K562 (cell line): ENCODE measurements around the gene GRWD1. TPM values are rescaled to one million over a fixed set of nuclear protein-coding genes. Genes with fewer than 3 reads are reported as not detected.

Experiments used
- COPS2 ChIP-seq: fragments of 450-650 bp; conservative IDR thresholded peaks from 2 replicates; pipeline ENCODE4 v1.6.1; 2016; ENCODE audit warnings: mild to moderate bottlenecking, moderate library complexity
- EP400 ChIP-seq: fragments of 450-650 bp; IDR thresholded peaks from 2 replicates; pipeline ENCODE4 v1.6.1; 2017; ENCODE audit warnings: antibody characterized with exemption, mild to moderate bottlenecking, moderate library complexity
- GTF2F1 ChIP-seq: IDR thresholded peaks from 2 replicates; pipeline ENCODE4 v1.6.1; 2011; ENCODE audit warnings: low read depth, low read length, improper control_type of control experiment
- HDAC2 ChIP-seq: fragments of 450-650 bp; IDR thresholded peaks from 2 replicates; pipeline ENCODE4 v1.6.1; 2016; ENCODE audit warnings: mild to moderate bottlenecking
- KAT7 ChIP-seq: sonication (generic); formaldehyde crosslinking; IDR thresholded peaks from 2 replicates; pipeline ENCODE4 v1.8.0; 2022; ENCODE audit warnings: missing genetic modification reagents, mild to moderate bottlenecking, borderline replicate concordance
- KHSRP ChIP-seq: fragments of 450-650 bp; IDR thresholded peaks from 2 replicates; pipeline ENCODE4 v1.6.1; 2017
- LEF1 ChIP-seq: fragments of 450-650 bp; IDR thresholded peaks from 2 replicates; pipeline ENCODE4 v1.6.1; 2016; ENCODE audit warnings: mild to moderate bottlenecking
- MAFG ChIP-seq: fragments of 450-650 bp; conservative IDR thresholded peaks from 2 replicates; pipeline ENCODE4 v1.6.1; 2016; ENCODE audit warnings: missing genetic modification characterization, missing compliant biosample characterization
- MED1 ChIP-seq: sonication (generic); formaldehyde crosslinking; IDR thresholded peaks from 2 replicates; pipeline ENCODE4 v1.8.1; 2023; ENCODE audit warnings: missing genetic modification reagents, borderline replicate concordance
- NFIC ChIP-seq: fragments of 450-650 bp; IDR thresholded peaks from 2 replicates; pipeline ENCODE4 v1.6.1; 2017; ENCODE audit warnings: mild to moderate bottlenecking, inconsistent platforms
- PHF8 ChIP-seq: fragments of 200-600 bp; sonication (generic); IDR thresholded peaks from 2 replicates; pipeline ENCODE4 v1.6.1; 2012; ENCODE audit warnings: mixed run types, mild to moderate bottlenecking, inconsistent platforms, low read length, moderate library complexity, borderline replicate concordance
- RCOR1 ChIP-seq, 2 experiments: IDR thresholded peaks; 2 replicates each; pipeline ENCODE4 v1.6.1; 2012; ENCODE audit warnings: low read depth in 2 of 2, low read length in 2 of 2, borderline replicate concordance in 1 of 2, improper control_type of control experiment in 1 of 2
- SP2 ChIP-seq: IDR thresholded peaks from 2 replicates; pipeline ENCODE4 v1.6.1; 2011; ENCODE audit warnings: mild to moderate bottlenecking, low read depth, low read length, moderate library complexity; ENCODE audit not compliant: poor library complexity, severe bottlenecking; ENCODE audit errors: extremely low read depth
- TAF7 ChIP-seq: fragments of 450-650 bp; IDR thresholded peaks from 2 replicates; pipeline ENCODE4 v1.6.1; 2016; ENCODE audit warnings: missing genetic modification characterization, missing compliant biosample characterization
- TRIM28 ChIP-seq: fragments of 450-650 bp; IDR thresholded peaks from 2 replicates; pipeline ENCODE4 v1.6.1; 2017
- ZNF354B ChIP-seq: fragments of 250-450 bp; sonication (Bioruptor Pico); IDR thresholded peaks from 2 replicates; pipeline ENCODE4 v1.4.0; 2020
- ZNF76 ChIP-seq: fragments of 250-450 bp; sonication (Bioruptor Pico); IDR thresholded peaks from 2 replicates; pipeline ENCODE4 v1.4.0; 2020; ENCODE audit warnings: mild to moderate bottlenecking, moderate library complexity, borderline replicate concordance
- polyA plus RNA-seq, 8 experiments: library from polyadenylated mRNA; depleted of rRNA in 4 of 8; stranded (reverse) in 5 of 8; unstranded in 3 of 8; fragments of >200 nt; fragmentation: Nextera tagmentation in 2 of 8; fragmentation: Illumina TruSeq in 1 of 8; extraction: Ambion mirVana in 2 of 8; extraction: Trizol in 1 of 8; gene quantifications; 2 replicates each; pipeline versions ENCODE4 v1.2.1 to v1.2.3, GENCODE V29; 2011 to 2014; ENCODE audit warnings: inconsistent platforms in 1 of 8, missing spikeins in 1 of 8
- total RNA-seq, 7 experiments: library from RNA; depleted of rRNA in 6 of 7; stranded (reverse); fragments of >200 nt in 6 of 7; fragmentation: Illumina TruSeq in 2 of 7; extraction: Trizol in 2 of 7; gene quantifications; 2 replicates each; pipeline versions ENCODE4 v1.2.1 to v1.2.3, GENCODE V29; 2011 to 2021; ENCODE audit warnings: low replicate concordance in 1 of 7
- TF ChIP-seq, protein P1 (sequence below), 2 experiments: fragments of 450-650 bp in 1 of 2; sonication (generic) in 1 of 2; formaldehyde crosslinking in 1 of 2; IDR thresholded peaks in 1 of 2; conservative IDR thresholded peaks in 1 of 2; 2 replicates each; pipeline versions ENCODE4 v1.6.1 to v1.8.1; 2016 to 2023; ENCODE audit warnings: mild to moderate bottlenecking in 2 of 2, moderate library complexity in 2 of 2, inconsistent platforms in 1 of 2, missing genetic modification reagents in 1 of 2
- TF ChIP-seq, protein P2 (sequence below): fragments of 200-800 bp; sonication (Bioruptor generic); IDR thresholded peaks from 2 replicates; pipeline ENCODE4 v1.6.1; 2017; ENCODE audit warnings: missing genetic modification characterization, missing compliant biosample characterization
- TF ChIP-seq, protein P3 (sequence below): fragments of 450-650 bp; IDR thresholded peaks from 2 replicates; pipeline ENCODE4 v1.6.1; 2017; ENCODE audit warnings: mild to moderate bottlenecking, moderate library complexity
- TF ChIP-seq, protein P4 (sequence below): fragments of 450-650 bp; formaldehyde crosslinking; conservative IDR thresholded peaks from 2 replicates; pipeline ENCODE4 v1.4.0; 2022; ENCODE audit warnings: mild to moderate bottlenecking, missing genetic modification characterization
- TF ChIP-seq, protein P5 (sequence below): fragments of 450-650 bp; IDR thresholded peaks from 2 replicates; pipeline ENCODE4 v1.7.1; 2018; ENCODE audit warnings: mild to moderate bottlenecking, low read depth; ENCODE audit not compliant: partially characterized antibody

Gene GRWD1
- total and polyA plus RNA-seq, 9 of the 15 experiments (the other 6 are each of a cell fraction or from before 2014, with no cell fraction given), result 1.5 to 87.2 (median 24.5) TPM

DNA sequence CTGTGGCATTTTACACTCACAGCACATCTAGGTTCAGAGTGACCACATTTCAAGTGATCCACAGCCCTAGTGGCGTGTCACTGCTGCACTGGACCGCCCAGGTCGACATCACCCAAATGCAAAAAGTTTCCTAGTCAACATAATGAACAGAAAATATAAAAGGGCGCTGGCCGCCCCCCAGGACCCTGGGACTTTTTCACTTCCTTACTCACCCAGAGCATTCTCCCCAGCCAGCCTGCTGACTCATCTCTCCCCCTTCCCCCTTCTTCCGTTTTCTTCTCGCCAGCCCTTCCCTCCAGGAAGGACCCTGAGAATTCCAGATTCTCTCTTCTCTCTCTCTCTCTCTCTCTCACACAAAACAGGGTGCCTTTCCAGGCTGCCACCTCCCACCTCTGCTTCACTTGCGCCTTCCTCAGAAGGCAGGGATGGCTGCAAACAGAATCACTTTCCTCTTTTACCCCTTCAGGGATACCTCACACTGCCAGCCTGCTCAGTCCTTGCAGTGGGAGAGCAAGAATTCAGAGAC, 21.0 kb upstream of the GRWD1 start (continued):
- TF ChIP-seq, protein P1, sequence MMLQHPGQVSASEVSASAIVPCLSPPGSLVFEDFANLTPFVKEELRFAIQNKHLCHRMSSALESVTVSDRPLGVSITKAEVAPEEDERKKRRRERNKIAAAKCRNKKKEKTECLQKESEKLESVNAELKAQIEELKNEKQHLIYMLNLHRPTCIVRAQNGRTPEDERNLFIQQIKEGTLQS (IDR thresholded peaks at IDR 0.05), result peak; percentile 89
- TF ChIP-seq, protein P1 (CRISPR knock-in tag; conservative IDR thresholded peaks at IDR 0.05), result no peak
- TF ChIP-seq SP2 (no peak), HDAC2 (peak; percentile 46; the same call in 1 of the 2 replicates), NFIC (no peak), ZNF354B (CRISPR knock-in tag) (no peak), MED1 (CRISPR knock-in tag) (no peak), GTF2F1 (no peak), TRIM28 (no peak), MAFG (tag) (peak; percentile 85), RCOR1 (IDR thresholded peaks at IDR 0.05; ENCODE audit: borderline replicate concordance in 1 of 2, low read depth in 2 of 2, low read length in 2 of 2) (peak in 1 of 2 experiments; percentile 8; a peak in 1 of 4 replicates), ZNF76 (CRISPR knock-in tag) (no peak), EP400 (peak; percentile 54), COPS2 (no peak), PHF8 (peak; percentile 19; the same call in 1 of the 2 replicates), LEF1 (peak; percentile 58), KAT7 (CRISPR knock-in tag) (no peak), KHSRP (no peak), TAF7 (tag) (no peak)
- TF ChIP-seq, protein P2, sequence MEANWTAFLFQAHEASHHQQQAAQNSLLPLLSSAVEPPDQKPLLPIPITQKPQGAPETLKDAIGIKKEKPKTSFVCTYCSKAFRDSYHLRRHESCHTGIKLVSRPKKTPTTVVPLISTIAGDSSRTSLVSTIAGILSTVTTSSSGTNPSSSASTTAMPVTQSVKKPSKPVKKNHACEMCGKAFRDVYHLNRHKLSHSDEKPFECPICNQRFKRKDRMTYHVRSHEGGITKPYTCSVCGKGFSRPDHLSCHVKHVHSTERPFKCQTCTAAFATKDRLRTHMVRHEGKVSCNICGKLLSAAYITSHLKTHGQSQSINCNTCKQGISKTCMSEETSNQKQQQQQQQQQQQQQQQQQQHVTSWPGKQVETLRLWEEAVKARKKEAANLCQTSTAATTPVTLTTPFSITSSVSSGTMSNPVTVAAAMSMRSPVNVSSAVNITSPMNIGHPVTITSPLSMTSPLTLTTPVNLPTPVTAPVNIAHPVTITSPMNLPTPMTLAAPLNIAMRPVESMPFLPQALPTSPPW (CRISPR knock-in tag), result peak; percentile 62; the same call in 1 of the 2 replicates
- TF ChIP-seq, protein P3, sequence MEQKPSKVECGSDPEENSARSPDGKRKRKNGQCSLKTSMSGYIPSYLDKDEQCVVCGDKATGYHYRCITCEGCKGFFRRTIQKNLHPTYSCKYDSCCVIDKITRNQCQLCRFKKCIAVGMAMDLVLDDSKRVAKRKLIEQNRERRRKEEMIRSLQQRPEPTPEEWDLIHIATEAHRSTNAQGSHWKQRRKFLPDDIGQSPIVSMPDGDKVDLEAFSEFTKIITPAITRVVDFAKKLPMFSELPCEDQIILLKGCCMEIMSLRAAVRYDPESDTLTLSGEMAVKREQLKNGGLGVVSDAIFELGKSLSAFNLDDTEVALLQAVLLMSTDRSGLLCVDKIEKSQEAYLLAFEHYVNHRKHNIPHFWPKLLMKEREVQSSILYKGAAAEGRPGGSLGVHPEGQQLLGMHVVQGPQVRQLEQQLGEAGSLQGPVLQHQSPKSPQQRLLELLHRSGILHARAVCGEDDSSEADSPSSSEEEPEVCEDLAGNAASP, result no peak
- TF ChIP-seq, protein P4, sequence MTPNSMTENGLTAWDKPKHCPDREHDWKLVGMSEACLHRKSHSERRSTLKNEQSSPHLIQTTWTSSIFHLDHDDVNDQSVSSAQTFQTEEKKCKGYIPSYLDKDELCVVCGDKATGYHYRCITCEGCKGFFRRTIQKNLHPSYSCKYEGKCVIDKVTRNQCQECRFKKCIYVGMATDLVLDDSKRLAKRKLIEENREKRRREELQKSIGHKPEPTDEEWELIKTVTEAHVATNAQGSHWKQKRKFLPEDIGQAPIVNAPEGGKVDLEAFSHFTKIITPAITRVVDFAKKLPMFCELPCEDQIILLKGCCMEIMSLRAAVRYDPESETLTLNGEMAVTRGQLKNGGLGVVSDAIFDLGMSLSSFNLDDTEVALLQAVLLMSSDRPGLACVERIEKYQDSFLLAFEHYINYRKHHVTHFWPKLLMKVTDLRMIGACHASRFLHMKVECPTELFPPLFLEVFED (CRISPR knock-in tag), result no peak
- TF ChIP-seq, protein P5, sequence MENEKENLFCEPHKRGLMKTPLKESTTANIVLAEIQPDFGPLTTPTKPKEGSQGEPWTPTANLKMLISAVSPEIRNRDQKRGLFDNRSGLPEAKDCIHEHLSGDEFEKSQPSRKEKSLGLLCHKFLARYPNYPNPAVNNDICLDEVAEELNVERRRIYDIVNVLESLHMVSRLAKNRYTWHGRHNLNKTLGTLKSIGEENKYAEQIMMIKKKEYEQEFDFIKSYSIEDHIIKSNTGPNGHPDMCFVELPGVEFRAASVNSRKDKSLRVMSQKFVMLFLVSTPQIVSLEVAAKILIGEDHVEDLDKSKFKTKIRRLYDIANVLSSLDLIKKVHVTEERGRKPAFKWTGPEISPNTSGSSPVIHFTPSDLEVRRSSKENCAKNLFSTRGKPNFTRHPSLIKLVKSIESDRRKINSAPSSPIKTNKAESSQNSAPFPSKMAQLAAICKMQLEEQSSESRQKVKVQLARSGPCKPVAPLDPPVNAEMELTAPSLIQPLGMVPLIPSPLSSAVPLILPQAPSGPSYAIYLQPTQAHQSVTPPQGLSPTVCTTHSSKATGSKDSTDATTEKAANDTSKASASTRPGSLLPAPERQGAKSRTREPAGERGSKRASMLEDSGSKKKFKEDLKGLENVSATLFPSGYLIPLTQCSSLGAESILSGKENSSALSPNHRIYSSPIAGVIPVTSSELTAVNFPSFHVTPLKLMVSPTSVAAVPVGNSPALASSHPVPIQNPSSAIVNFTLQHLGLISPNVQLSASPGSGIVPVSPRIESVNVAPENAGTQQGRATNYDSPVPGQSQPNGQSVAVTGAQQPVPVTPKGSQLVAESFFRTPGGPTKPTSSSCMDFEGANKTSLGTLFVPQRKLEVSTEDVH, result no peak
